Right renal cortex interstitium (tissue), 3 donors: ENCODE results near the gene PARN. TPM values are rescaled to one million over a fixed set of nuclear protein-coding genes. Genes with fewer than 3 reads are reported as not detected.
"Not testable (repeated sequence)": the region's sequence is repeated elsewhere in the genome, so short reads cannot be mapped to it uniquely, and the experiment has no call there.

ENCODE experiments used
- DNase-seq, 3 donors: peaks; one replicate each; pipeline ENCODE4 v3.0.0-alpha.2; 2013; ENCODE audit warnings: low read depth in 3 of 3, low spot score in 2 of 3
- polyA plus RNA-seq, 3 donors: library from polyadenylated mRNA; unstranded; fragments of 120-200 nt; gene quantifications; one replicate each; pipeline ENCODE4 v1.2.1, GENCODE V29; 2013; ENCODE audit not compliant: insufficient read length in 3 of 3

The PARN gene
- polyA plus RNA-seq, 3 donors: 38.8 to 45.4 (median 38.9) TPM

- no peak for DNase-seq
Observed at GRCh38 chr16:14409563-14409962, 220.5 kb downstream of the PARN start.

- no peak for DNase-seq
Observed at GRCh38 chr16:14407786-14408399, 222.2 kb downstream of the PARN start.

GRCh38 chr16:14405611-14406537, 224.2 kb downstream of the PARN start:
- DNase-seq: no peak

- DNase-seq: not testable (repeated sequence)
Observed at GRCh38 chr16:14403001-14403389, 227.1 kb downstream of the PARN start.

GRCh38 chr16:14402114-14403000, 227.7 kb downstream of the PARN start:
- DNase-seq: not testable (repeated sequence)

- DNase-seq: not testable (repeated sequence)
Observed at GRCh38 chr16:14401711-14402061, 228.4 kb downstream of the PARN start.

- DNase-seq: not testable (repeated sequence)
Observed at GRCh38 chr16:14400978-14401710, 228.9 kb downstream of the PARN start.

- no peak for DNase-seq
Observed at GRCh38 chr16:14400285-14400977, 229.6 kb downstream of the PARN start.

GRCh38 chr16:14399378-14400284, 230.4 kb downstream of the PARN start:
- no peak for DNase-seq

GRCh38 chr16:14398014-14398717, 231.9 kb downstream of the PARN start:
- no peak for DNase-seq

GRCh38 chr16:14395710-14396304, 234.3 kb downstream of the PARN start:
- DNase-seq: not testable (repeated sequence)

GRCh38 chr16:14394834-14395233, 235.2 kb downstream of the PARN start:
- DNase-seq: no peak

GRCh38 chr16:14392960-14393359, 237.1 kb downstream of the PARN start:
- no peak for DNase-seq

- no peak for DNase-seq
Observed at GRCh38 chr16:14389359-14389758, 240.7 kb downstream of the PARN start.

- DNase-seq: no peak
Observed at GRCh38 chr16:14388243-14388642, 241.8 kb downstream of the PARN start.

GRCh38 chr16:14386115-14386514, 243.9 kb downstream of the PARN start:
- DNase-seq: no peak
